ENCODE results near the gene ATXN7L1. TPM values are rescaled to one million over a fixed set of nuclear protein-coding genes. Genes with fewer than 3 reads are reported as not detected.

The ATXN7L1 gene
- total RNA-seq, 2 donors from 2014 or later = 1.7 to 3.2 TPM

DNA sequence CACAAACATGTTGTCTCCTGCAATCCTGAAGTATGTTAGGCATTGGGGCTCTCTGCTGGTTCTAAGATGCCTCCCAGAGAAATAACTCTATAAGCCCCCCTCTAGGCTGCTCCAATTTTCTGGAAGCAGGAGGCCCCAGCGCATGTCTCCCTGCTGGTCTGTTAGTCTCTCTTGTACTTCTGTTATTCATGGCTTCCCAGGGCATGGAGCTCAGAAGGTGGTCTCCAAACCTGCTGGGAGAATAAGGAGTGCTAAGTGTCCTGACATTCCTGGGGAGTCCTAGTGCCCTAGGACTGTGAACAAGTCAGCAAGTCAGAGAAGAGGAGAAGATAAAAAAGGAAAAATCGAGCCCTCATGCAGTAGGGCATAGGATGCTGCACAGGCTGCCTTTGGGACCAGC is 224.6 kb downstream of the ATXN7L1 start:
- TF ChIP-seq, protein P1, sequence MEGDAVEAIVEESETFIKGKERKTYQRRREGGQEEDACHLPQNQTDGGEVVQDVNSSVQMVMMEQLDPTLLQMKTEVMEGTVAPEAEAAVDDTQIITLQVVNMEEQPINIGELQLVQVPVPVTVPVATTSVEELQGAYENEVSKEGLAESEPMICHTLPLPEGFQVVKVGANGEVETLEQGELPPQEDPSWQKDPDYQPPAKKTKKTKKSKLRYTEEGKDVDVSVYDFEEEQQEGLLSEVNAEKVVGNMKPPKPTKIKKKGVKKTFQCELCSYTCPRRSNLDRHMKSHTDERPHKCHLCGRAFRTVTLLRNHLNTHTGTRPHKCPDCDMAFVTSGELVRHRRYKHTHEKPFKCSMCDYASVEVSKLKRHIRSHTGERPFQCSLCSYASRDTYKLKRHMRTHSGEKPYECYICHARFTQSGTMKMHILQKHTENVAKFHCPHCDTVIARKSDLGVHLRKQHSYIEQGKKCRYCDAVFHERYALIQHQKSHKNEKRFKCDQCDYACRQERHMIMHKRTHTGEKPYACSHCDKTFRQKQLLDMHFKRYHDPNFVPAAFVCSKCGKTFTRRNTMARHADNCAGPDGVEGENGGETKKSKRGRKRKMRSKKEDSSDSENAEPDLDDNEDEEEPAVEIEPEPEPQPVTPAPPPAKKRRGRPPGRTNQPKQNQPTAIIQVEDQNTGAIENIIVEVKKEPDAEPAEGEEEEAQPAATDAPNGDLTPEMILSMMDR (IDR thresholded peaks at IDR 0.05) = no peak
- DNase-seq (ENCODE audit: low spot score) = no peak
- H3K4me1 ChIP-seq = peaks cover 0 to 35% of the 10 kb centered on the region in 2 donors
- no peak overlapping the region for H3K27ac ChIP-seq
- no peaks in the 10 kb centered on the region for H3K9me3 ChIP-seq
- H3K36me3 ChIP-seq = no peaks in the 10 kb centered on the region
- H3K4me3 ChIP-seq = no peak overlapping the region
- no peaks in the 10 kb centered on the region for H3K27me3 ChIP-seq

DNA sequence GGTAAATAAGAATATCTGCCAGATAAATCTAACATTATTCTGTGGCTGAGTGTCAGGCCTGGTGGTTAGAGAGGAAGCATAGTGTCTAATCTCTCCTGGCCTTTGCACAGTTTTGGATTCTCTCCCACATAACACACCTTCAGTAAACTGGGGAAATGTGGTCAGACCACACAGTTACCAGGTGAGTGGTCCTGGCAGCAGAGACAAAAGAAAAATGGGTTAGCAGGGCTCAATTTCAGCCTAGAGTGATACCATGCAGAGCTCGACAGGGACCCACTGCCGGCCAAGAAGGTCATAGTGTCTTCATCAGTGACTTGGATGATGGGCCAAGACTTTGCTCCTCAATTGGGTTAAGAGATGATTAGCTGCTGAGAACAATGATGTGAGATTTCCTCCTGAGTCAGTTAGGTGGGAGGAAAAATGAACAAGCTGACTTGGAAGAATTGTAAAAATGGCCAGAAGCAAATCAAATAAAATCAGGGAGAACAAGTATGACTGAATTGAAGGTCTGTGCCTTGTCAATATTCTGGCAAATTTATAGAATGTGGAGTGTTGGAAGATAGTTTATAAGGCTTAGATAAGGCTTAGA is 225.9 kb downstream of the ATXN7L1 start:
- no peaks in the 10 kb centered on the region for H3K27me3 ChIP-seq
- no peaks in the 10 kb centered on the region for H3K36me3 ChIP-seq
- H3K4me1 ChIP-seq = peaks cover 0 to 26% of the 10 kb centered on the region in 2 donors
- no peak overlapping the region for H3K4me3 ChIP-seq
- no peak for DNase-seq (ENCODE audit: low spot score)
- H3K27ac ChIP-seq = no peak overlapping the region
- TF ChIP-seq, protein P1 (IDR thresholded peaks at IDR 0.05) = no peak
- H3K9me3 ChIP-seq = no peaks in the 10 kb centered on the region

DNA sequence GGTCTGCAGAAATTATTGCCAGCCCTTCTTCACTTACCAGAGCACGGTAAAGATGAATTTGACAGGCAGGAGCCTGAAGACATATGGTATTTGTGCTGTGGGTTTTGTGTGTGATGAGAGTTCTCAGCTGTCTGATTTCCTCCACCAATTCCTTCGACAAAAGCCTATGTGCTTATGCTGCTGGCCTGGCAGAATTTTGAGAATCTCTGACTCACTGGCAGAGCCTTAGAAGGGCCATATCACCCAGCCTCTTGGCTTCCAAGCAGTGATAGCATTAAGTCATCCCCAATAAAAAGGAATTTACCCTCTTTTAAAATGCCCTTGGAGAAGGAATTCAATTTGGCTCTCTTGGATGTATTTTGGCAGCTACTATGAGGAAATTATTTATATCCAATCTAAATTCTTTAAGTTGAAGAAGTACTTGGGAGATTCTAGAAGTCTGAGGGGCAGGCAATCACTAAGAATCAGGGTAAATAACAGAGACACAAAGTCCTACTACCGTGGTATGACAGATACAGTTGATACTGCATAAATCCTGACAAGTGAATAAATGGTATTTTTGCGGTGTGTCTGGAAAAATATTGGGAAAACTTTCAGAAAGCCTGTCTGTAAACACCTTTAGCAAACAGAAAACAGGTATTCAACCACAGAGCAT is 226.5 kb downstream of the ATXN7L1 start:
- H3K9me3 ChIP-seq = no peaks in the 10 kb centered on the region
- H3K4me3 ChIP-seq = no peak overlapping the region
- no peak for DNase-seq (ENCODE audit: low spot score)
- no peak overlapping the region for H3K27ac ChIP-seq
- no peaks in the 10 kb centered on the region for H3K36me3 ChIP-seq
- no peaks in the 10 kb centered on the region for H3K27me3 ChIP-seq
- peaks cover 0 to 23% of the 10 kb centered on the region in 2 donors for H3K4me1 ChIP-seq
- TF ChIP-seq, protein P1 (IDR thresholded peaks at IDR 0.05) = no peak

DNA sequence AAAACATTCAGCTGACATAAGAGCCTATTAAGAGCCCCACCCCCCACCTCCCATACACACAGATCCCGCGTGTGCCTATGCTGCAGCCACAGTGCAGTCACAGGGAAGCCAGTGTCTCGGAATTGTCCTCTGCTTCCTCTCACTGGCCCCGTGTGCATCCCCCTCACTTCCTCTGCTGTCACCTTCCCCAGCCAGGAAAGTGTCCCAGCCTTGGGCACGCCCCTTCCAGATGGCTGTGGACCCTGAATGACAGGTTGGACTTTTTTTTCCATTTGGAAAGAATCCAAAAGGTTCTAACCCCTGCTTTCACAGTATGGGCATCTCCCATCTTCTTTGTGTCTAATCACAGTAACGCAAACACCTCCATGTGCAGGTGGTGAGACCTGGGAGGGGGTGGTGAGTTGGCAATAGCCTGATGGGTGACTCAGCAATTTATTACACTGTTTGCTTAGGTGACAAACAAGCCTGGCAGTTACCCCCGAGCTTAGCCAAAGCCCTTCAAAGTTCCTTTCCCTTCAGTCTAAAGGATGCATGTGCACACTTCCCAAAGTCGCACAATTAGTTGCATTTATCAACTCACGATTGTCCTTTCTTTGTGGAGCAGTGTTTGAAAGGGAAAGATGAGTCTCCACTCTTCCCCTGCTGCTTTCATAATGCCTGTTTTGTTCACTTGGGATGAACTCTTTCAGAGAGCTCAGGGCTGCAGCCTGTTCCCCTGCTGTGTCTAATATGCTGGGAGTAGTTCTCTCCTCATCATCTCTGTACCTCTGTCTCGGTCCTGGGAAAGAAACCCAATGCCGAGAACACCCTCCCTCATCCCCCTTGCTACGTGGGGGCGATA is 227.6 kb downstream of the ATXN7L1 start:
- no peaks in the 10 kb centered on the region for H3K36me3 ChIP-seq
- H3K4me3 ChIP-seq = no peak overlapping the region
- H3K9me3 ChIP-seq = no peaks in the 10 kb centered on the region
- no peaks in the 10 kb centered on the region for H3K27me3 ChIP-seq
- peaks cover 0 to 29% of the 10 kb centered on the region in 2 donors for H3K4me1 ChIP-seq
- DNase-seq (ENCODE audit: low spot score) = no peak
- TF ChIP-seq, protein P1 (IDR thresholded peaks at IDR 0.05) = no peak
- no peak overlapping the region for H3K27ac ChIP-seq

DNA sequence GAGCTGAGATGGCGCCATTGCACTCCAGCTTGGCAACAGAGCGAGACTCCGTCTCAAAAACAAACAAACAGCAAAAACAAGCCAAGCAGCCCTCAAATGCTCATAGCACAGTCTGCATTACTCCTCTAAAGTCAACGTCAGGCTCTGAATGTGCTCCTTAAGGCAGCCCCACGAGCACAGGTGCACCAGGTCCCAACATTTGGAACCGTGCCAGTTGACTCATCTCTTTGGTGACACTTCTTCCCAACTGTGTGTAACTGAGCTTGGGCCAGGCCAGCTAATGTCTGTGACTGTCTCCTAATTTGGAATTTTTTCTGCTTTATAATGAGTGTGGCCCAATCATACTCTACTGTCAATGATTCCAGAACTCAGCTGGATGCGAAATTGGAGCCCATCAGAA is 228.8 kb downstream of the ATXN7L1 start:
- no peak for DNase-seq (ENCODE audit: low spot score)
- Histone ChIP-seq H3K27ac (no peak overlapping the region), H3K27me3 (no peaks in the 10 kb centered on the region), H3K4me1 (peaks cover 0 to 30% of the 10 kb centered on the region in 2 donors), H3K9me3 (no peaks in the 10 kb centered on the region), H3K36me3 (peaks cover 2% of the 10 kb centered on the region), H3K4me3 (no peak overlapping the region)
- TF ChIP-seq, protein P1 (IDR thresholded peaks at IDR 0.05) = no peak

All from right atrium auricular region (tissue), 2 donors.